Activated CD4-positive, alpha-beta T cell treated with anti-CD3 and anti-CD28 coated beads, Interleukin-2, amount 10 ng/mL, durations not matched to agents 7 days and 5 days (primary cell): ENCODE results near the gene TMEM134. TPM values are rescaled to one million over a fixed set of nuclear protein-coding genes. Genes with fewer than 3 reads are reported as not detected.

Source experiments
- CTCF ChIA-PET: fragments of 350-600 bp; sonication (Branson Sonifier 250); formaldehyde crosslinking; loops from one replicate; lab custom pipeline; 2021; ENCODE audit warnings: antibody characterized with exemption; lab: Charles Lee
- POLR2A ChIA-PET: fragments of 350-600 bp; sonication (Branson Sonifier 250); formaldehyde crosslinking; loops from one replicate; lab custom pipeline; 2021; ENCODE audit warnings: antibody characterized with exemption; lab: Charles Lee
- DNase-seq: peaks from one replicate; pipeline ENCODE4 v3.0.0-alpha.2; 2020
- H3K27ac Mint-ChIP-seq: one replicate; pipeline ENCODE4 v1.8.0; 2021; ENCODE audit warnings: mild to moderate bottlenecking, moderate library complexity, mixed read lengths
- H3K27me3 Mint-ChIP-seq: one replicate; pipeline ENCODE4 v1.8.0; 2021; ENCODE audit warnings: mixed read lengths
- H3K36me3 Mint-ChIP-seq: one replicate; pipeline ENCODE4 v1.8.0; 2021; ENCODE audit warnings: low read depth, mixed read lengths
- H3K4me1 Mint-ChIP-seq: one replicate; pipeline ENCODE4 v1.8.0; 2021; ENCODE audit warnings: mixed read lengths
- H3K4me3 Mint-ChIP-seq: one replicate; pipeline ENCODE4 v1.8.0; 2021; ENCODE audit warnings: mild to moderate bottlenecking, moderate library complexity, mixed read lengths
- H3K9me3 Mint-ChIP-seq: one replicate; pipeline ENCODE4 v1.8.0; 2021; ENCODE audit warnings: mixed read lengths
- total RNA-seq, 2 experiments: library from RNA; stranded (reverse); gene quantifications; one replicate each; pipeline ENCODE4 v1.2.3, GENCODE V29; 2021

The TMEM134 gene
- total RNA-seq, 2 experiments from 2014 or later: 42.2 to 47.2 TPM

GRCh38 chr11:67505605-67506396 is 36.8 kb upstream of the TMEM134 start:
- POLR2A ChIA-PET: no interaction called here
- H3K27me3 Mint-ChIP-seq: peaks cover 4% of the 10 kb centered on the region
- peaks cover 52% of the 10 kb centered on the region for H3K4me1 Mint-ChIP-seq
- peaks cover 28% of the 10 kb centered on the region for H3K36me3 Mint-ChIP-seq
- H3K27ac Mint-ChIP-seq: peak overlapping the region; percentile 93
- DNase-seq: peak; percentile 90
- H3K4me3 Mint-ChIP-seq: peak overlapping the region; percentile 91
- H3K9me3 Mint-ChIP-seq: no peaks in the 10 kb centered on the region
- CTCF ChIA-PET: interaction anchor here (0.8 to 1.6 kb wide), 9 partner anchors 9 to 193 kb away, joined by 3 to 8 read pairs (median 4); partner anchors contain the start of gene PPP1CA

GRCh38 chr11:67504950-67505581 is 36.0 kb upstream of the TMEM134 start, which contains the start of gene PITPNM1:
Gene PITPNM1 (minus strand): TSS chr11:67505363. CDS start chr11:67504180, 1,183 bp downstream.
- H3K36me3 Mint-ChIP-seq: peaks cover 35% of the 10 kb centered on the region
- H3K27me3 Mint-ChIP-seq: no peaks in the 10 kb centered on the region
- peak; percentile 74 for DNase-seq
- peak within 1 kb of the TSS; percentile 91 for H3K4me3 Mint-ChIP-seq
- POLR2A ChIA-PET: no interaction called here
- H3K27ac Mint-ChIP-seq: peak within 1 kb of the TSS; percentile 93
- H3K4me1 Mint-ChIP-seq: peaks cover 59% of the 10 kb centered on the region
- CTCF ChIA-PET: interaction anchor here (0.8 to 1.6 kb wide), 9 partner anchors 9 to 192 kb away, joined by 3 to 8 read pairs (median 4); partner anchors contain the start of gene PPP1CA
- H3K9me3 Mint-ChIP-seq: no peaks in the 10 kb centered on the region

- Mint-ChIP-seq H3K4me1 (peaks cover 55% of the 10 kb centered on the region), H3K27me3 (no peaks in the 10 kb centered on the region), H3K27ac (peak overlapping the region; percentile 89), H3K9me3 (no peaks in the 10 kb centered on the region), H3K4me3 (peak overlapping the region; percentile 91), H3K36me3 (peaks cover 38% of the 10 kb centered on the region)
- ChIA-PET POLR2A (no interaction called here), CTCF (interaction anchor here (1.1 to 1.6 kb wide), 2 partner anchors 65 to 95 kb away, joined by 3 to 4 read pairs; no protein-coding TSS in a partner anchor)
- peak; percentile 41 for DNase-seq
Observed at GRCh38 chr11:67504005-67504949, 35.2 kb upstream of the TMEM134 start.

- peaks cover 47% of the 10 kb centered on the region for H3K4me1 Mint-ChIP-seq
- no peaks in the 10 kb centered on the region for H3K9me3 Mint-ChIP-seq
- no peak for DNase-seq
- H3K36me3 Mint-ChIP-seq: peaks cover 38% of the 10 kb centered on the region
- no peaks in the 10 kb centered on the region for H3K27me3 Mint-ChIP-seq
- H3K27ac Mint-ChIP-seq: peak overlapping the region; percentile 44
- POLR2A ChIA-PET: no interaction called here
- CTCF ChIA-PET: interaction anchor here (1.2 to 1.3 kb wide), 2 partner anchors 19 to 27 kb away, joined by 3 read pairs; no protein-coding TSS in a partner anchor
- peak overlapping the region; percentile 72 for H3K4me3 Mint-ChIP-seq
Observed at GRCh38 chr11:67503119-67504004, 34.3 kb upstream of the TMEM134 start.

DNA sequence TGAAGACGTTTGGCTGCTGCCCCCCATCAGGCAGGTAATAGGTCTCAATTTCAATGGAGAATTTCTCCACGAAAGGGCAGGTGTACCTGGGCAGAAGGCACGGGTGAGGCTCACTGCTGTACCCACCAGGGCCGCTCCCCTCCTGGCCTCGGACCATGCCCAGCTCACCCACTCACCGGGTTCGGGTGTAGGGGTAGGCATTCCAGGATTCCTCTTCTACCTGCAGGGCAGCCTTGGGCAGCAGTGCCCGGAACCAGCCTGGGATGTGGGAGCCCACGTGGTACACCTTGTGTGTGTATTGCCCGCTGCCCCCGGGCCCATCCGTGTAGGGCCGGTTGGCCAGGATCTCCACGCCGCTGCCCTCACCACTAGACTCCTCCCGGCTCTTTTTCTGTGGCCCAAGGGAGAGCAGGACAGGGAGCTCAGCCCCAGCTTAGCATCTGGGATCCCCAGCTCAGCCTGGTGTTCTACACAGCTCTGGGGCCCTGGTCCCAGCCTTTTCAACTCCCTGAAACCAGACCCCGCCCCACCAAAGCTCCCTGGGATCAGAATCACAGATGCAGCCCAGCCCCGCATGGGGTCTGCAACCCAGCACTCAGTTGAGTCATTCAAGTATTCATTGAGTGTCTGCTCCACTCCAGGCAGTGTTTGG is 33.4 kb upstream of the TMEM134 start:
- Mint-ChIP-seq H3K27me3 (no peaks in the 10 kb centered on the region), H3K36me3 (peaks cover 40% of the 10 kb centered on the region), H3K9me3 (no peaks in the 10 kb centered on the region), H3K4me3 (peak overlapping the region; percentile 72), H3K4me1 (peaks cover 47% of the 10 kb centered on the region), H3K27ac (peak overlapping the region; percentile 44)
- CTCF ChIA-PET: interaction anchor here (1.2 to 2.5 kb wide), 3 partner anchors 18 to 101 kb away, joined by 3 to 13 read pairs (median 3); partner anchors contain the start of gene PPP1CA
- DNase-seq: no peak
- POLR2A ChIA-PET: no interaction called here

GRCh38 chr11:67501854-67502253 is 32.8 kb upstream of the TMEM134 start:
- no peak for DNase-seq
- Mint-ChIP-seq H3K27me3 (no peaks in the 10 kb centered on the region), H3K36me3 (peaks cover 38% of the 10 kb centered on the region), H3K27ac (no peak overlapping the region), H3K9me3 (no peaks in the 10 kb centered on the region), H3K4me1 (peaks cover 42% of the 10 kb centered on the region), H3K4me3 (no peak overlapping the region)
- ChIA-PET CTCF (interaction anchor here (2.5 kb wide), 1 partner anchor 100 kb away, joined by 13 read pairs; the partner anchor contains the start of gene PPP1CA), POLR2A (no interaction called here)

DNA sequence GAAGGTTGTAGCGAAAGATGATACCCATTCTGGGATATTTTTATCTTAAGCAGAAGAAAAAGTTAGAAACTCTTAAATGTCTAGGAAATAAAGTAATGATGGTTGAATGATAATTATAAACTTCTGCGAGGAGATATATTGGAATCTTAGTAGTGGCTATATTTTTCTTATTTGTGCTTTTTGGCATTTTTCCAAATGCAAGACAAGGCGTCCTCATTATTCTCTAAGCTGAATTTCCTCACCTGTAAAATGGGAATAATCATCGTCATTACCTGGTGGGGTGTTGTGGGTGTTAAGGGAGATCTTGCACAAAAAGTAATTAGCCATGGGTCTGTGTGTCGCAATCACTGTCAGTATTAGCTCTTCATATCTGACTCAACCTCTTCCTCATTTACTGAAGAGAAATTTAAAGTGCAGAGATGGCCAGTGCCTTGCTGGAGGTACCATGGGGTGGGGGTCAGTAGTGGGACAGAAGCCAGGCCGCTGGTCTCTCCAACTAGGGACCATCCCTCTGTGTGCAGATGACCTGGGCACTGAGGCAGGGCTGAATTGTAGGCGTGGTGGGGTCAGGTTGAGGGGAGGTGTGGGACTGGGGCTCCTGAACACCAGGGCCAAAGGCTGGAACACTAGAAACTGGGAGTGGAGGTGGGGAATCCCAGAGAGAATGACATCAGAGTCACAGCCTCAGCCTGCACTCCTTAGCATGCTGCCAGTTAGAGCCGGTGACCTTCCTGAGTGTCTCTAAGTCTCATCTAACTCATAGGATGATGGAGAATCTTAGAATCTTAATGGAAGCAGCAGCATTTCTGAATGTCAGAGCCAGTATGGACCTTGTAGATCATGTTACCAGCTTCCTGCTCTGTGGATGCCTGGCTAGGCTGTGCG is 32.0 kb upstream of the TMEM134 start:
- Mint-ChIP-seq H3K36me3 (peaks cover 33% of the 10 kb centered on the region), H3K27ac (no peak overlapping the region), H3K27me3 (no peaks in the 10 kb centered on the region), H3K9me3 (no peaks in the 10 kb centered on the region), H3K4me3 (no peak overlapping the region), H3K4me1 (peaks cover 34% of the 10 kb centered on the region)
- DNase-seq: no peak
- POLR2A ChIA-PET: no interaction called here
- CTCF ChIA-PET: interaction anchor here (2.5 kb wide), 1 partner anchor 99 kb away, joined by 13 read pairs; the partner anchor contains the start of gene PPP1CA

DNA sequence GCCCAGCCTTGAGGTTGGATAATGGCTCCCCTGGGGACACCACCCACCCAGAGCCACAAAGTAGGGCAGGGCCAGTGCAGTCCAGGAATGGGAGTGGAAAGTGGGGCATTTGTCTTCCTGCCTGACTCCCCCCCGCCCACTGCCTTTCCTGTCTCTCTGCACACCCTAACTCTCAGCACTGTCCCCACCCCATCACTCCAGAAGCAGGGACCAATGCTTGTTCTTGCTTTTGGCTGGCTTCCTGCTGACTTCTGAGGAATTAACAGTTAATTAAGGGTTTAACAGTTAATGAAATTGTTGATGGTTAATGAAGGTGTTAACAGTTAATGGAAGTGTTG is 31.4 kb upstream of the TMEM134 start:
- CTCF ChIA-PET: interaction anchor here (2.5 kb wide), 1 partner anchor 99 kb away, joined by 13 read pairs; the partner anchor contains the start of gene PPP1CA
- H3K27ac Mint-ChIP-seq: no peak overlapping the region
- no peaks in the 10 kb centered on the region for H3K27me3 Mint-ChIP-seq
- H3K36me3 Mint-ChIP-seq: peaks cover 38% of the 10 kb centered on the region
- no peak overlapping the region for H3K4me3 Mint-ChIP-seq
- POLR2A ChIA-PET: no interaction called here
- no peaks in the 10 kb centered on the region for H3K9me3 Mint-ChIP-seq
- peaks cover 28% of the 10 kb centered on the region for H3K4me1 Mint-ChIP-seq
- DNase-seq: no peak

GRCh38 chr11:67499808-67500483 is 30.9 kb upstream of the TMEM134 start:
- Mint-ChIP-seq H3K36me3 (peaks cover 38% of the 10 kb centered on the region), H3K4me1 (peaks cover 27% of the 10 kb centered on the region), H3K27me3 (no peaks in the 10 kb centered on the region), H3K27ac (no peak overlapping the region), H3K9me3 (no peaks in the 10 kb centered on the region), H3K4me3 (no peak overlapping the region)
- no peak for DNase-seq
- POLR2A ChIA-PET: no interaction called here
- CTCF ChIA-PET: interaction anchor here (2.5 kb wide), 1 partner anchor 98 kb away, joined by 13 read pairs; the partner anchor contains the start of gene PPP1CA

DNA sequence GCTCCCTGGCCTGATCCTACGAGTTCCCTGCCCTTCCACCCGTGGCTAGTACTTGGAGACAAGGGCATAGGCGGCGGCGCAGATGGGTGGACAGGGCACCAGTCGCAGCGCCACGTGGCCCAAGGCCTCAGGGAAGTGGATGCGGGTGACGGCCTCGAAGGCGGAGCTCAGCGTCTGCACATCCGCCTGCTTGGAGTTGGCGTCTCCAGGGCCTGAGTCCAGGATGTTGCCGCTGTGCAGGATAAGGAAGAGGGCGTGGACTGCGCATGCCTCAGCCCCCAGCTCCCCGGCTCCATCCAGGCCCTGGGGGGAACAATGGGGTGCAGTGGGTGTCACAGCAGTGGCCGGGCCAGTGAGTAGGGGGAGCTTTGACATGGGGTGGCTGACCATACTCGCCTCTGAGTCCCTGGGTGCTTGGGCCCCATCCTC is 29.5 kb upstream of the TMEM134 start:
- H3K27ac Mint-ChIP-seq: no peak overlapping the region
- H3K36me3 Mint-ChIP-seq: peaks cover 38% of the 10 kb centered on the region
- POLR2A ChIA-PET: no interaction called here

More for the DNA sequence above, 29.5 kb upstream of the TMEM134 start:
- CTCF ChIA-PET: interaction anchor here (0.6 to 0.9 kb wide), 2 partner anchors 9 to 116 kb away, joined by 3 read pairs; no protein-coding TSS in a partner anchor
- no peak for DNase-seq
- H3K4me1 Mint-ChIP-seq: peaks cover 21% of the 10 kb centered on the region
- no peaks in the 10 kb centered on the region for H3K9me3 Mint-ChIP-seq
- H3K4me3 Mint-ChIP-seq: no peak overlapping the region
- H3K27me3 Mint-ChIP-seq: no peaks in the 10 kb centered on the region
